Duodenal mucosa (tissue), 2 donors: ENCODE data around the gene MAP3K12.
"Not testable (repeated sequence)": the region's sequence is repeated elsewhere in the genome, so short reads cannot be mapped to it uniquely, and the experiment has no call there.

Experiments used
- H3K27ac ChIP-seq: one replicate; pipeline ENCODE4 v1.7.0; 2013; ENCODE audit warnings: low read depth, low read length
- H3K27me3 ChIP-seq, 2 donors: one replicate each; pipeline ENCODE4 v1.7.0; 2013; ENCODE audit warnings: low read length in 2 of 2, control low read depth in 1 of 2; ENCODE audit not compliant: insufficient read depth in 2 of 2, control insufficient read depth in 1 of 2
- H3K36me3 ChIP-seq, 2 donors: one replicate each; pipeline ENCODE4 v1.7.0; 2013; ENCODE audit warnings: low read length in 2 of 2, control low read depth in 1 of 2; ENCODE audit not compliant: insufficient read depth in 2 of 2, control insufficient read depth in 1 of 2
- H3K4me1 ChIP-seq, 2 donors: one replicate each; pipeline ENCODE4 v1.7.0; 2013; ENCODE audit warnings: low read length in 2 of 2, control low read depth in 1 of 2; ENCODE audit not compliant: insufficient read depth in 2 of 2, control insufficient read depth in 1 of 2
- H3K4me3 ChIP-seq, 2 donors: one replicate each; pipeline ENCODE4 v1.7.0; 2013; ENCODE audit warnings: low read length in 2 of 2, low read depth in 1 of 2
- H3K9ac ChIP-seq, 2 donors: one replicate each; pipeline ENCODE4 v1.7.0; 2013; ENCODE audit warnings: low read length in 2 of 2, low read depth in 1 of 2
- H3K9me3 ChIP-seq, 2 donors: one replicate each; pipeline ENCODE4 v1.7.0; 2013; ENCODE audit warnings: low read length in 2 of 2, control low read depth in 1 of 2; ENCODE audit not compliant: control insufficient read depth in 1 of 2

The MAP3K12 gene

DNA sequence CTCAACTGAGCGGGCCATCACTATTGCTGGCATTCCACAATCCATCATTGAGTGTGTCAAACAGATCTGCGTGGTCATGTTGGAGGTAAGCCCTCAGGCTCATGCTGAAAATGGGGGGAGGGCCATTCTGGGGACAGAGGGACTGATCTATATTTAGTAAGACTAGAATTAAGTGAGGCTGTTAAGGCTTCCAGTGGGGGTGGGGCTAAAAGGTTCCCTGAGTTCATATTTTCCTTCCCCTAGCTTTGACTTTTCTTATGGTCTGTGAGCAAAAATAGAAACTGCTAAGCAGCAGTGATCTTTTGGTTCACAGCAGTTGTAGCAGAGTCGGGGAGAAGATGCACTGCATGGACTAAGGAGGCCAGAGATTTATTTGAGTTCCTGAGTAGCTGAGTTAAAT lies 38.2 kb downstream of the MAP3K12 start:
- H3K27ac ChIP-seq, result no peak overlapping the region
- H3K4me3 ChIP-seq, result no peak overlapping the region
- no peaks in the 10 kb centered on the region for H3K9me3 ChIP-seq
- no peak overlapping the region for H3K9ac ChIP-seq
- H3K4me1 ChIP-seq, result peaks cover 6 to 11% of the 10 kb centered on the region in 2 donors
- H3K27me3 ChIP-seq, result no peaks in the 10 kb centered on the region
- H3K36me3 ChIP-seq, result peaks cover 77 to 98% of the 10 kb centered on the region in 2 donors

DNA sequence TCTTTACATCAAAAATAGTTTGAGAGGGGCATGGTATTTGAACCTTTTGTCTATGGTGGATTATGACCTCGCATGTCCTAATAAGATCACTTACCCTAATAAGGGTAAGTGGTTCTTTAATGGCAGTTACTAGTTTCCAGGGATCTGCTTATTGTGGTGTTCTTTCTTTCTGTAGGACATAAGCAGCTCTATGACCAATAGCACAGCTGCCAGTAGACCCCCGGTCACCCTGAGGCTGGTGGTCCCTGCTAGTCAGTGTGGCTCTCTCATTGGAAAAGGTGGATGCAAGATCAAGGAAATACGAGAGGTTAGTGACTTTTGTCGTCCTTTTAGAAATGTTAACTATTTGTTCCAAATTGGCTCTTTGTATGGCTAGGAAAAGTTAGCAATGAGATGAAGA lies 40.2 kb downstream of the MAP3K12 start:
- no peak overlapping the region for H3K9ac ChIP-seq
- peaks cover 69 to 99% of the 10 kb centered on the region in 2 donors for H3K36me3 ChIP-seq
- no peaks in the 10 kb centered on the region for H3K9me3 ChIP-seq
- no peak overlapping the region for H3K4me3 ChIP-seq
- H3K27me3 ChIP-seq, result no peaks in the 10 kb centered on the region
- no peak overlapping the region for H3K27ac ChIP-seq
- peaks cover 14 to 17% of the 10 kb centered on the region in 2 donors for H3K4me1 ChIP-seq

DNA sequence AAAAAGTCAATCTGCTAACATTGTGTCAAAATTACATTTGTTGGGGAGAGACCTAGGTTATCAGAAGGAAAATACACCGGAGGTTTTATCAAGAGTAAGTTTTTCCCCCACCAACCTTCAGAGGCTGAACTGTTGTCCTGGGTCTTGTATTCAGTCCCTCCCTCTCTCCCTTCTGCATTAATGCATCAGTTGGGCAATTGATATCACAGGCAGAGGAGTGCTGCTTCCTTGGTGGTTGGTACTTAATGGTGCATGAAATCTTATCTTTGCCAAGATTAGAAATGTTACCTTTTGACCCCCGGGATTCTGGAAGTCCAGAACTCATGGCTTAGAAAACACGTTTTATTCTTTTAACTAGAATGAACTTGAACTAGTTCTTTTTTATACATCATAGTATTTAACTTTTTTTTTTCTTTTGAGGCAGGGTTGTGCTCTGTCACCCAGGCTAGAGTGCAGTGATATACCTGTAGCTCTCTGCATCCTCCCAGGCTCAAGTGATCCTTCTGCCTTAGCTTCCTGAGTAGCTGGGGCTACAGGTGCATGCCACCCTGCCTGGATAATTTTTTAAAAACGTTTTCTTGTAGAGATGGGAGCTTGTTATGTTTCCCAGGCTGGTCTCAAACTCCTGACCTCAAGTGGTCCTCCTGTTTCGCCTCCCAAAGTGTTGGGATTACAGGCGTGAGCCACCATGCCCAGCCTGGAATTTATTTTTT lies 42.4 kb downstream of the MAP3K12 start:
- no peak overlapping the region for H3K4me3 ChIP-seq
- H3K27ac ChIP-seq, result no peak overlapping the region
- peaks cover 26 to 28% of the 10 kb centered on the region in 2 donors for H3K4me1 ChIP-seq
- no peaks in the 10 kb centered on the region for H3K9me3 ChIP-seq
- no peak overlapping the region for H3K9ac ChIP-seq
- H3K36me3 ChIP-seq, result peaks cover 47 to 78% of the 10 kb centered on the region in 2 donors
- no peaks in the 10 kb centered on the region for H3K27me3 ChIP-seq

DNA sequence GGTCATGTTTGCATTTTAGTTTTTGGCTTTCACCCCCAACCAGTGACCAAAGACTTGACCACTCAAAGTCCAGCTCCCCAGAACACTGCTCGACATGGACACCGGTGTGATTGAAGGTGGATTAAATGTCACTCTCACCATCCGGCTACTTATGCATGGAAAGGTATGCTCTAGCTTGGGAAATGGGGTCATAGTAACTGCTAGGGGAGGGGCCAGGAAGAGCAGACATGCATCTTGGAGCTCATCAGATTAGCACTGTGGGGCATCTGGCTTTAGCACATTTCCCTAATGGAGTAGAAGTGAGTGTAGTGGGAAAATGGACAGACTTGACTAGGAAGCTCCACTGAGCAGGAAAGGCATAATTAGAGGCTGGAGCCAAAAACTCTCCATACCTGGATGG lies 44.6 kb downstream of the MAP3K12 start:
- Histone ChIP-seq H3K9me3 (no peaks in the 10 kb centered on the region), H3K9ac (no peak overlapping the region), H3K36me3 (peaks cover 26 to 57% of the 10 kb centered on the region in 2 donors), H3K27me3 (no peaks in the 10 kb centered on the region), H3K4me1 (peaks cover 26 to 28% of the 10 kb centered on the region in 2 donors), H3K27ac (no peak overlapping the region), H3K4me3 (no peak overlapping the region)

DNA sequence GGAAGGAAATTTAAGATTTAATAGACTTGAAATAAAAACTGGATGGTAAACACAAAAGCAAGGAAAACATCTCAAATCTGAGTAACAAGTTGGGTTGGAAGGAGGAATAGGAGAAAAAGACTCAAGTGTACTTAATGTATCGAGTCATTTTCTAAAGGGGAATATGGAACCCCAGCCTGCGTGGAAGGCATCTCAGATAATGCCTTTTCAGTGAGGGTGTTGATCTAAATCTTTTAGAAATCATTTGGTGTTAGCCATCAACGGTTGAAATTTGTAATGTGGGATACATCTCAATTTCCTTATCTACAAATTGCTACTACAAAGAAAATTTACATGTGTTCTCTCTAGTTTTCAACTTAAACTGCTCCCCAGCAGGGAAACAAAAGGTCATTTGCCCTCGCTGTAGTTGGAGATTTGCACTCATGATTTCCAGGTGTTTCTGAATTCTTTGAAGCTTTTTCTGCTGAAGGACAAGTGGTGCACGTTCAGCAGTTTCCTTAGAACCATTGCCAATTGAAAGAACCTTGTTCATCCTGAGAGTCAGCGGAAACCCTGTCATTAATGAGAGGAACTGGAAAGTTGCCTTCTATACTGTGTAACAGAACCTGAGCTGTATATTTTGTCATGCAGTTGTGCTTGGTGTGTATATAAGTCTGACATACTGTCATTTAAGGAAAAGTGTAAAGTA lies 45.2 kb downstream of the MAP3K12 start:
- Histone ChIP-seq H3K36me3 (peaks cover 23 to 51% of the 10 kb centered on the region in 2 donors), H3K27ac (no peak overlapping the region), H3K9ac (peak overlapping the region; percentile 73 to 97), H3K4me3 (peak overlapping the region; percentile 17 to 94), H3K4me1 (peaks cover 26 to 28% of the 10 kb centered on the region in 2 donors), H3K27me3 (no peaks in the 10 kb centered on the region), H3K9me3 (no peaks in the 10 kb centered on the region)

DNA sequence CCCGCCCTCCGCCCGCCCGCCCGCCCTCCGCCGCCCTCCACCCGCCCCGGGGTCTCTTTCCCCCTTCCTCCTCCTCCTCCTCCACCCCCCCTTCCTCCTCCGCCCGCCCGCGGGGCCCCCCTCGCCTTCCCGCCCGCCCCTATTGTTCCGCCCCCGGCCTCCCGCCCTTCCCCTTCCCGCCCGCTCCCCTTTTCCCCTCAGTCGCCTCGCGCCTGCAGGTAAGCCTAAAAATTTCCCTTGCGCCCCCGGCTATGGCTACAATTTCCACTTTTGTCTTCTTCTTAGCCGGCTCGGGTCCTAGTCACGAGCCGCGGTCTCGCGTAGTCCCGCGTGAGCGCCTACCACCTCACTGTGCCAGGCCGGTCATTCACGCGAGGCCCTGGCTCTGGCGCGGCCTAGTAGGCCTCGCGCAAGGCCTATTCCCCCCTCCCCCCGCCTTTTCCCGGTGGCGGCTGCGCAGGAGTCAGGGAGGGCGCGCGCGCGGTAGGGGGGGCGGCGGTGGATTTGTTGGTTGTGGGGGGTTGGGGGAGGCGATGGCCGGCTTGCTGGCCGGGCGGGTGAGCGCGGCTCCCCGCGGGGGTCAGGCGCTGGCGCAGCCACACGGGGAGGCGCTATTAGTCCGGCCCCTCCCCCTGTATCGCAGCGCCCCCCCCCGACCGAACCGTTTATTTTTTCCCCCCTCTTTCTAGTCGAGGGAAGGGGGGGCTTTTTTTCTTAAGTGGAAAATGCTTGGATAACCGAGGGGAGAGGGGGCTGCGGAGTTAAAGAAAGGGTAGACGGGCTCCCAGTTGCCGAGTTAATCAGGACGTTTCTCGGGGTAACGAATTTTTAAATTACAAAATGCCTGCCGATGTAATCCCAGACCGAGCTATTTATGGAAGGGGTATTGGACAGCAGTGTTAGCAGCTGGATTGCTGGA lies 46.8 kb downstream of the MAP3K12 start:
- no peaks in the 10 kb centered on the region for H3K9me3 ChIP-seq
- H3K36me3 ChIP-seq, result peaks cover 17 to 44% of the 10 kb centered on the region in 2 donors
- peaks cover 26 to 28% of the 10 kb centered on the region in 2 donors for H3K4me1 ChIP-seq
- peak overlapping the region; percentile 80 to 97 for H3K9ac ChIP-seq
- H3K27me3 ChIP-seq, result no peaks in the 10 kb centered on the region
- H3K27ac ChIP-seq, result peak overlapping the region; percentile 93
- H3K4me3 ChIP-seq, result peak overlapping the region; percentile 74 to 94

DNA sequence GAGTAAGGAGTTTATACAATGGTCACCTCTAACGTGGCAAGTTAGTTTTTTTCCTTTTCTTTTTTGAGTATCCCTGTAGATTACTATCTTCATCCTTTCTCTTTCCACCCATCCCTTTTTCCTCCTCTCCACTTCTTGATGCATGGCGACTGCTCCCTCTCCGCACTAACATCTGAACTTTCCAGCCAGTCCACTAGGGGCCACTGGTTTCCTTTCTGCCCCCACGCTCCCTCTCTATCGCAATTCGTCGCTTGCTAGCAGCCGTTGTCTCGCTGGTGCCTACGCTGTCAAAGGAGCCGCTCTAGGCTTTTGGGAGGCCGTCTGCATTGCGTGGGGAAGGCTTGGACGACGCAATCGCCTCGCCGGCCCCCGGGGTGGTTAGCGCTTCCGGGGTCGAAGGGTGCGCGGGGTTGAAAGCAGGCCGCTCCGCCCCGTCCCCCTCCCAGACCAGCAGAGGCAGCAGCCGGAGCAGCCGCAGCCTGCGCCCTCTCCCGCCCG lies 47.5 kb downstream of the MAP3K12 start, which contains the start of gene PCBP2:
Gene PCBP2, plus strand, starts transcription at position 442 of the 498 bp plus-strand sequence. CDS start 2,699 bp downstream, outside the sequence.
- H3K36me3 ChIP-seq, result peaks cover 16 to 43% of the 10 kb centered on the region in 2 donors
- H3K9me3 ChIP-seq, result no peaks in the 10 kb centered on the region
- H3K4me3 ChIP-seq, result peak within 1 kb of the TSS; percentile 74 to 94
- H3K27ac ChIP-seq, result peak within 1 kb of the TSS; percentile 93
- peak within 1 kb of the TSS; percentile 80 to 97 for H3K9ac ChIP-seq
- no peaks in the 10 kb centered on the region for H3K27me3 ChIP-seq
- H3K4me1 ChIP-seq, result peaks cover 26 to 28% of the 10 kb centered on the region in 2 donors

DNA sequence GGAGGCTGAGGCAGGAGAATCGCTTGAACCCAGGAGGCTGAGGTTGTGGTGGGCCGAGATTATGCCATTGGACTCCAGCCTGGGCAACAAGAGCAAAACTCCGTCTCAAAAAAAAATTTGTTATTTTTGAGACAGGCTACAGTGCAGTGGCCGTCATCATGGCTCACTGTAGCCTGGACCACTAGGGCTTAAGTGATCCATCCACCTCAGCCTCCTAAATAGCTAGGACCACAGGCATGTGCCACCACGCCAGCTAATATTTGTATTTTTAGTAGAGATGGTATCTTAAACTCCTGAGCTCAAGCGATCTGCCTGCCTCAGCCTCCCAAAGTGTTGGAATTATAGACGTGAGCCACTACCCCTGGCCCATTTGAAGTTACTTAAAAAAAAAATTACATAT lies 48.3 kb downstream of the MAP3K12 start:
- Histone ChIP-seq H3K9me3 (no peaks in the 10 kb centered on the region), H3K4me1 (peaks cover 20 to 23% of the 10 kb centered on the region in 2 donors), H3K36me3 (peaks cover 13 to 42% of the 10 kb centered on the region in 2 donors), H3K4me3 (no peak overlapping the region), H3K9ac (no peak overlapping the region), H3K27me3 (no peaks in the 10 kb centered on the region), H3K27ac (no peak overlapping the region)

DNA sequence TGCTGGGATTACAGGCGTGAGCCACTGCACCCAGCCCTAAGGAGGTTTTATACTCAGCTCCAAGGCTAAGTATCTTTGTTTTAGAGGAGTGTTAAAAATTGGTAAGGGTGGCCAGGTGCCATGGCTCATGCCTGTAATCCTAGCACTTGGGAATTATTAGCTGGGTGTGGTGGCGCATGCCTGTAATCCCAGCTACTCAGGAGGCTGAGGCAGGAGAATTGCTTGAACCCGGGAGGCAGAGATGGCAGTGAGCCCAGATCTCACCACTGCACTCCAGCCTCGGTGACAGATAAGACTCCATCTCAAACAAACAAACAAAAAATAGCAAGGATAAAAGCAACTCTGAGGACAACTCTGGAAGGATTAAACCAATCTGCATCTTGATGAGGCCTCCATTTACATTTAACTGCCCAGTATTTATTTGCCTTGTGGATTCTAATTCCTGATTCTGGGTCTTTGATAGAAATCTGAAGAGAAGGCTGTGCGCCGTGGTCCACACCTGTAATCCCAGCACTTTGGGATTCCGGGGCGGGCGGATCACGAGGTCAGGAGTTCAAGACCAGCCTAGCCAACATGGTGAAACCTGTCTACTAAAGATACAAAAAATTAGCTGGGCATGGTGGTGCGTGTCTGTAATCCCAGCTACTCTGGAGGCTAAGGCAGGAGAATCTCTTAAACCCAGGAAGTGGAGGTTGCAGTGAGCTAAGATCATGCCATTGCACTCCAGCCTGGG lies 54.5 kb downstream of the MAP3K12 start:
- peaks cover 10 to 39% of the 10 kb centered on the region in 2 donors for H3K36me3 ChIP-seq
- peak overlapping the region; percentile 25 to 38 for H3K9ac ChIP-seq
- H3K4me1 ChIP-seq, result peaks cover 11 to 28% of the 10 kb centered on the region in 2 donors
- H3K4me3 ChIP-seq, result peak overlapping the region; percentile 48 to 52
- H3K9me3 ChIP-seq, H3K27me3 ChIP-seq: not testable (repeated sequence)
- peak overlapping the region; percentile 23 for H3K27ac ChIP-seq
